Kidney tubule cell (primary cell): ENCODE data around the gene NALCN.
"Not testable (repeated sequence)": the region's sequence is repeated elsewhere in the genome, so short reads cannot be mapped to it uniquely, and the experiment has no call there.

Experiments
- DNase-seq: peaks from one replicate; pipeline ENCODE4 v3.0.0-alpha.2; 2018; ENCODE audit warnings: low spot score

NALCN gene

GRCh38 chr13:101339202-101339601, 77.1 kb downstream of the NALCN start:
- no peak for DNase-seq

- DNase-seq = no peak
Observed at GRCh38 chr13:101332583-101332982, 83.7 kb downstream of the NALCN start.

DNA sequence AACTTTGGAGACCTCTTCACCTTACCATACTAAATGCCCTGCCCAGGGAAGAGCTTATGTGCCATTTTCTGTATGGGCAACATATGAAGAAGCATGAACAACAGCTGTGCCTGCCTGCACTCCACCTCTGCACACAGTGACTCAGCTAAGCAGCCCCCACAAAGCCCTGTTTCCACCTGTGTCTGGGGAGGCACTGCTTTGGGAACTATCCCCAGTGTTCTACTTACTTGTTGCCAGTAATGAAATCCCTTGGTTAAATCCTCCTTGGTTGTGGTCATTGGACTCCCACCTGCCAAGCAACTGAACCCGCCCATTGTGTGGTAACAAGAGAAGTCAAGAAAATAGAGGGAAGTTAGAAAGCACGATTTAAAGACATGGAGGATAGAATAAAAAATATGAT, 84.6 kb downstream of the NALCN start:
- DNase-seq = no peak

GRCh38 chr13:101327871-101328270, 88.4 kb downstream of the NALCN start:
- DNase-seq = no peak

- DNase-seq = no peak
Observed at GRCh38 chr13:101326710-101327109, 89.6 kb downstream of the NALCN start.

DNA sequence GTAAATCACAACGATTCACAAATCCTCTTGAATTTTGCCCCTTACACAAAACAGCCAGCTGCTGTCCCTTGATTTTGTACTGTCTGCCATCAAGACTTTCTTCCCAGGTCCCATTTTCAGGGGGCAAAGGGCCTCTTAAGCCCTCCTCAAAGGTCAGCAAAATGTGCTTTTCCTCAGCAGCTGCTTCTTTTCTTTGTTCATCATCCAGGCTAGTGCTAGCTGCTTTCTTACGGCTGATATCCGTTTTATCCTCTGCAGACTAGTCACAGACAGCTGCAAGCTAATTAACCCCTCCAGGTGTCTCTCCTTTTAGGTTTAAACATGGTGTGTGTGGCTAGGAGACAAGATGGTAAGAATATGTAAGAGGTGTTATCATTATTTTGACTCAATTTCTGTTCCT, 90.9 kb downstream of the NALCN start:
- no peak for DNase-seq

DNA sequence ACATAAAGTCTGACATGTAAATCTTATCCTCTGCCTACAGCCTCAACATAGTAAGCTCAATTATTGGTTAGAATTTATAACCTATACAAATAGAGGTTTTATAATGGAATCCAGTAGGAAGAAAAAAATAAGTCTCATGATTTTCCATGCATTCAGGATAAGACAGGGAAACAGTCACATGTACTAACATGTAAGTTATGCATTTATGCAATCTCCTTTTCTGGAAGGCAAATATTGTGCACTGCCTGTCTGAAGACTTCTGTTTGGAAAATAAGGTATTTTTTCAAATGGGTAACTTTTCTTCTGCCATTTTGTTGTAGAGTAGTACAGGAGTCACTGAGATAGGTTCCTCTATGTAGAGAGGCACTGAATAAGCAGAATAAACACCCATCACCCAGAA, 92.7 kb downstream of the NALCN start:
- DNase-seq = no peak

GRCh38 chr13:101317986-101318523, 98.3 kb downstream of the NALCN start:
- DNase-seq = no peak

- DNase-seq = not testable (repeated sequence)
Observed at GRCh38 chr13:101313479-101313878, 102.8 kb downstream of the NALCN start.

GRCh38 chr13:101309014-101309619, 107.2 kb downstream of the NALCN start:
- DNase-seq = no peak

DNA sequence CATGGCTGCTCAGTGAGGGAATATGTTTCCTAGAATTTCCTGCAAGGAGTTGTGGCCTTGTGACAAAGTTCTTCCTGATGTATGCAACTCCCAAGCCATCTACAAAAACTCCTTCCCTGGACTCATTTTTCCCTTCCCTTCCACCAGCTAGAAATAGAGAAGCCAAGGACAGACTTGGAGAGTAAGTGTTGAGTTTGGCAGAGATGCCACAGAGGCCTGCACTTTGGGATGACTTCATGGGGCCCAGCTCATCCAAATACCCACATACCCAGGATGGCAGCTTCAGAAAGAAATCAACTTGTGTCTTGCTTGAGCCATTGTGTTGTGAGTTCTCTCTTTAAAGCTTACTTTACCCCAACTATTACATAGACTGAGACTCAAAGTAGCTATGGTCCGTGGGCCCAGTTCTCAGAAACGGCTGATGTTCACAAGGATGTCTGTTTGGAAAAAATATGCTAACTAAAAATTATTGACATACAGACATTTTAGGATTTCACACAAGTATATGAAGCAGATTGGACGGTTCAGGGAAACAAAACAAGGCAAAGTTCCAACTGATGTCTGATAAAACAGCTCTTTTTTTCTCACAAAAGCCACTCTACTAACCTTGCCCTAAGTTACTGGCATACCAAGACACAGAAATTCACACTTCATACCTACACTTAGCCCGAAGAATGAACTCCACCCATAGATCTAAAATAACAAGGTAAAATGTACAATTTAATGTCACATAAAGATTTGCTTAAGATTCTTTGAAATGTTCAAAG, 107.9 kb downstream of the NALCN start:
- no peak for DNase-seq

GRCh38 chr13:101307181-101307701, 109.1 kb downstream of the NALCN start:
- peak; percentile 2 for DNase-seq

GRCh38 chr13:101306773-101307172, 109.5 kb downstream of the NALCN start:
- DNase-seq = no peak

DNA sequence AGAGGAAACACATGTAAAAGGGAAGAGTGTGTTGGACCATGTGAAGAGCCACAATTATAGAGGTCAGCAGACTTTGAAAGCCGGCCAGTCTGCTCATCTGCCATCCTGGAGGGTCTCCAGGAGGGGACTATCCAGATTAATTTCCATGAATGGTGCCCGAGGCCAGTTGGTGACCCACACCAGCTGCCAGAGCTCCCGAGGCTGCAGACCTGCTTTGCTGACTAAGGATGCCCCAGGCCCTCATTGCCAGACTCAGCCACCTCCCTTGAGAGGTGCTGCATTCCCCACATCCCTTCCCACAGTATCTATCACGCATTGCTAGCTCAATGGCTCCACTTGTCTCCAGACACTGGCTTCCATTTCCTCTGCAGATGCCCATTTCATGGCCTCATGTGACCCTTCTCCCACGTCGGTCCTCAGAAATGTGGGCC, 110.3 kb downstream of the NALCN start:
- DNase-seq = no peak

DNA sequence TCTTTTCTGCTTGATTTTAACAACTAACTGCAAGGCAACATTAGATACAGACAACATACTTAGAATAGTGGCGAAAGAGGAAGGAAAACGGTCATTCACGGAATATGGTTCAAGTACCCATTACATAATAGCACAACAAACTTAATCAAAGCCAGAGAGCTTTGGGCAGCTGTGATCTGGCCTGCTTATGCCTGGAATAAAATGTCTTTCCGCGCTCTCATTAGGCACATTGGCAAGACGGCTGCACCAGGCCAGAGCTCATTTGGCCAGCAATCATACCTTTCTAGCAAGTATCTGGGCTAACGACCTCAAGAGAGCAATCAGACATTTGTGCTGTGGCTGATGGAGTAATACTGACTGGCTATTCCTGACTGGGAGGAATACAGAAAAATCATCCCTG, 112.8 kb downstream of the NALCN start:
- no peak for DNase-seq

DNA sequence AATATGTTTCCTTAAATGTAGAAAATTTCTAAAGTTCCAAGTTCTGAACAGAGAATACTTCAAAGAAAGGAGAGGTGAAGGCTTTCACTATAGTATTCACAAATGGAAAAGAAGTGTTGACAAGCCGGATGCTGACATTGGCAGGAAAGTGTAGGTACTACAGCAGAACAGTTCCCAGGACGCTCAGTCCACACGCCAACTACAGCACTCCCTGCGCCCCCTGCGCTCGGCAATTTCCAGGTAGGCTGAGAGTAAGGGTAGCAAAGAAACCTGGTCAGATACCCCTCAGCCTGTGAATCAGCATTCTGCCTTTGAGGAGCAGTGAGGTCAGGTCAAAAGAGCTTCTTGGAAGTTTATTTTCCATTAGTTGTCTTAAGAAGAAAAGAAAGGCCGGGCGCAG, 115.3 kb downstream of the NALCN start:
- DNase-seq = no peak

GRCh38 chr13:101300531-101300930, 115.8 kb downstream of the NALCN start:
- DNase-seq = no peak

DNA sequence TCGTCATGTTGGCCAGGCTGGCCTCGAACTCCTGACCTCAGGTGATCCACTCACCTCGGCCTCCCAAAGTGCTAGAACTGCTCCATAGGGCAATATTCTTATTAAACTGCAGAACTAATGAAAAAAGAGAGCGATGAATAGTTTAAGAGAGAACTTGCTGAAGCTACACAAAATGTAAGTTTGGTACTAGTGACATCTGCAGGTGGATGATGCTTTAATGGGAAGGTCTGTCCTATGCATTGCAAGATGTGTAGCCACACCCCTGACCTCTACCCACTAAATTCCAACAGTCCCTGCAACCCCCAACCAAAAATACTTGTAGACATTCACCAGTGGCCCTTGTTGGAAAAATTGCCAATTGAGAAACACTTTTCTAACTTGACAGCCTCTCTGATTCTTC, 117.8 kb downstream of the NALCN start:
- DNase-seq = no peak

- DNase-seq = no peak
Observed at GRCh38 chr13:101297794-101298193, 118.5 kb downstream of the NALCN start.

DNA sequence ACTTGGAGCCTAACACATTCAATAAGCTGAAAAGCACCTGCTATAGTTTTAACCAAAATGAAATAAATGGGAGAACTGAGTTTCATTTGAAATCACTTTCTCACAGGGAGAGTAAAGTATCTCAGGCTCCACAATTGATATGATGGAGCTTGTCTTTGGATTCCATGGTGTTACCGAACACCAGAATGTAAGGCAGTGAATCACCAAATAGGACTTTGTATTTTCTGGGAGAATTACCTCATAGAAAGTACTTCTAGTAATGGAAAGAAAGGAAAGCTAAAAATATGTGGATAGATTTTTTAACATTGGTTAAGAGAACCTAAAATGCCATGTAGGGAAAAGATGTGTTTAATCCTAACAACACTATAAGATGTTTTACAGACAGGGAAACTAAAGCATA, 123.6 kb downstream of the NALCN start:
- no peak for DNase-seq

DNA sequence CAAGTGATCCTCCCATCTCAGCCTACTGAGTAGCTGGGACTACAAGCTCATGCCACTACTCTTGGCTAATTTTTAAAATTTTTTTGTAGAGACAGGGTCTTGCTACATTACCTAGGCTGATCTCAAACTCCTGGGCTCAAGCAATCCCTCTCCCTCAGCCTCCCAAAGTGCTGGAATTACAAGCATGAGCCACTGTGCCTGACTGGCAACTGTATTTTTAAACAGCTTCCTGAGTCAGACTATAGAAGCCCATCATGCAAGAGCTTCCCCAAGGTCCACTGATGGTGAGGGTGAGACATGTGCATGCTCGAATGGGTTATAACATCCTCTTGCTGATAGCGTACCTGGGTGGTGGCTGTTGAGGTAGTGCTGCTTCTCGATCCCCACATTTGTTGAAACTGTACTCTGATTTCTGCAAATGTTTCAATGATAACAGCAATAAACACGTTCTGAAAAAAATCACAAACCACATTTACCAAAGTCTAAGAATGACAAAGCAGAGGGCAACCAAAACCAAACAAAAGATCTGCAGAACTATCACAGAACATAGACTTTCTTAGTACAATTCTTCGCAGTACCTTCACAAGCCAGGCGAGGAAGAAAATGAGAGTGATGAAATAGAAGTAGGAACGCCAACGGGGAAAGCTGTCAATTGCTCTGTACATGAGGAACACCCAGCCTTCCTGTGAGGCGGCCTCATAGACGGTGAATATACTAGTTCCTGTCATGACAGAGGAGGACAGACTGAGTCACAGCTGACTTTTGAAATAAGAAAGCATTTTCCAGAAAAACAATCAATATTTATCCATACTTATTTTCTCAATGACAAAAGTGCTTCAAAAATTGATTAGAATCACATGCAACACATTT, 124.4 kb downstream of the NALCN start:
- DNase-seq = no peak

DNA sequence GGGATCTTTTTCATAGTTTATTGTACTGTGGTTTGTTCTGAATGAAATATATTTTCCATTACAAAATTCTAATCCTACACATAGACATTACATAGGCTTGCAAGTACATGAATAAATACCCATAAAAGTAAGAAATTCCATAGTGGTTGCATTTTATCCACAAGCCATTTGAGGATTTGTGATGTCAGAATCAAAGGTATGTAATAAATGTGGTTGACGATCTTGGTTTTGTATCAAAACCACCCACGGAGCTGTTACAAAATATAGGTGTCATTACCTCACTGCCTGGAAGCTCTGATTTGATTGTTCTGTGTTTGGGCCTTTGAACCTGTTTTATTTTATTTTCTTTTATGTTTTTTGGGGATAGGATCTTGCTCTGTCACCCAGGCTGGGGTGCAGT, 125.1 kb downstream of the NALCN start:
- DNase-seq = no peak
